KMS-11 (cell line): ENCODE results near the gene CDCA4.

Source experiments
- H2AFZ ChIP-seq: fragments of 200-600 bp; sonication (generic); 2 replicates; pipeline ENCODE4 v1.6.1; 2016; ENCODE audit warnings: antibody characterized with exemption, mixed run types, low read depth
- H3K27ac ChIP-seq: fragments of 200-600 bp; sonication (generic); 2 replicates; pipeline ENCODE4 v1.6.1; 2016; ENCODE audit warnings: mild to moderate bottlenecking, mixed run types
- H3K27me3 ChIP-seq: fragments of 200-600 bp; sonication (generic); 2 replicates; pipeline ENCODE4 v1.6.1; 2017; ENCODE audit warnings: mild to moderate bottlenecking, low read depth, mixed run types, moderate library complexity; ENCODE audit not compliant: insufficient read depth
- H3K36me3 ChIP-seq: fragments of 200-600 bp; sonication (generic); 2 replicates; pipeline ENCODE4 v1.6.1; 2017; ENCODE audit warnings: mild to moderate bottlenecking, mixed run types; ENCODE audit not compliant: insufficient read depth
- H3K4me1 ChIP-seq: fragments of 200-600 bp; sonication (generic); 2 replicates; pipeline ENCODE4 v1.6.1; 2016; ENCODE audit warnings: mild to moderate bottlenecking, low read depth, mixed run types; ENCODE audit not compliant: poor library complexity, severe bottlenecking
- H3K4me2 ChIP-seq: fragments of 200-600 bp; sonication (generic); 2 replicates; pipeline ENCODE4 v1.7.0; 2016; ENCODE audit warnings: mild to moderate bottlenecking, mixed run types
- H3K4me3 ChIP-seq: fragments of 200-600 bp; sonication (generic); IDR thresholded peaks from 2 replicates; pipeline ENCODE4 v1.6.1; 2017; ENCODE audit warnings: low read depth, low read length, mixed read lengths; ENCODE audit not compliant: insufficient read depth
- H3K79me2 ChIP-seq: fragments of 200-600 bp; sonication (generic); 2 replicates; pipeline ENCODE4 v1.6.1; 2016; ENCODE audit warnings: low read depth, mixed run types; ENCODE audit not compliant: insufficient read depth
- H3K9ac ChIP-seq: fragments of 200-600 bp; sonication (generic); 2 replicates; pipeline ENCODE4 v1.6.1; 2016; ENCODE audit warnings: mild to moderate bottlenecking, mixed run types
- H4K20me1 ChIP-seq: fragments of 200-600 bp; sonication (generic); 2 replicates; pipeline ENCODE4 v1.6.1; 2016; ENCODE audit warnings: mild to moderate bottlenecking, mixed run types; ENCODE audit not compliant: insufficient read depth
- CTCF ChIP-seq: fragments of 200-600 bp; sonication (generic); conservative IDR thresholded peaks from 2 replicates; pipeline ENCODE4 v1.6.1; 2017; ENCODE audit warnings: low read depth, mild to moderate bottlenecking, antibody characterized with exemption, low read length, moderate library complexity, mixed read lengths

Gene CDCA4

GRCh38 chr14:104980611-104981531 lies 40.0 kb downstream of the CDCA4 start:
- Histone ChIP-seq H3K27me3 (no peaks in the 10 kb centered on the region), H3K27ac (no peak overlapping the region), H3K4me2 (no peak overlapping the region), H3K79me2 (no peaks in the 10 kb centered on the region), H3K36me3 (no peaks in the 10 kb centered on the region), H3K4me1 (peaks cover 14% of the 10 kb centered on the region), H2AFZ (no peak overlapping the region), H3K4me3 (no peak overlapping the region), H3K9ac (no peak overlapping the region), H4K20me1 (no peaks in the 10 kb centered on the region)
- TF ChIP-seq CTCF, result no peak

- Histone ChIP-seq H3K36me3 (no peaks in the 10 kb centered on the region), H3K4me1 (peaks cover 20% of the 10 kb centered on the region), H3K4me3 (no peak overlapping the region), H3K27ac (no peak overlapping the region), H3K79me2 (no peaks in the 10 kb centered on the region), H3K9ac (no peak overlapping the region), H3K4me2 (no peak overlapping the region), H3K27me3 (no peaks in the 10 kb centered on the region), H4K20me1 (no peaks in the 10 kb centered on the region), H2AFZ (no peak overlapping the region)
- no peak for TF ChIP-seq CTCF
Observed at GRCh38 chr14:104979758-104980610, 40.9 kb downstream of the CDCA4 start.

- no peak overlapping the region for H3K9ac ChIP-seq
- H3K27me3 ChIP-seq, result no peaks in the 10 kb centered on the region
- H3K79me2 ChIP-seq, result no peaks in the 10 kb centered on the region
- no peaks in the 10 kb centered on the region for H4K20me1 ChIP-seq
- H3K27ac ChIP-seq, result no peak overlapping the region
- H2AFZ ChIP-seq, result no peak overlapping the region
- H3K4me3 ChIP-seq, result no peak overlapping the region
- peaks cover 20% of the 10 kb centered on the region for H3K4me1 ChIP-seq
- H3K4me2 ChIP-seq, result no peak overlapping the region
- TF ChIP-seq CTCF, result no peak
- H3K36me3 ChIP-seq, result no peaks in the 10 kb centered on the region
Observed at GRCh38 chr14:104978746-104979691, 41.9 kb downstream of the CDCA4 start.
